A673 (cell line): ENCODE results near the gene ADAT2. TPM values are rescaled to one million over a fixed set of nuclear protein-coding genes. Genes with fewer than 3 reads are reported as not detected.
A peak's percentile ranks its signal among the peaks of the same experiment; 100 is the strongest.

ENCODE experiments used
- BruUV-seq: library from RNA; stranded (reverse); fragments of 400-500 nt; replicated peaks from 2 replicates; lab custom pipeline; 2021; lab: Mats Ljungman, UMichigan
- CTCF ChIA-PET: fragments of 300-600 bp; sonication (Branson Sonifier 250); formaldehyde crosslinking; loops from one replicate; lab custom pipeline; 2022; ENCODE audit warnings: antibody characterized with exemption; lab: Charles Lee
- POLR2A ChIA-PET: fragments of 300-600 bp; sonication (Branson Sonifier 250); formaldehyde crosslinking; loops from one replicate; lab custom pipeline; 2022; ENCODE audit warnings: antibody characterized with exemption; ENCODE audit not compliant: low non-redundant PET; lab: Charles Lee
- DNase-seq: peaks from one replicate; pipeline ENCODE4 v3.0.0-alpha.2; 2015; ENCODE audit warnings: low spot score
- H3K27ac ChIP-seq: fragments of 200-600 bp; sonication (generic); 2 replicates; pipeline ENCODE4 v1.5.1; 2016; ENCODE audit warnings: mixed run types, low read depth, mild to moderate bottlenecking, mixed read lengths, antibody characterized with exemption, low read length; ENCODE audit not compliant: poor library complexity, severe bottlenecking
- H3K27me3 ChIP-seq: fragments of 200-600 bp; sonication (generic); replicated peaks from 2 replicates; pipeline ENCODE4 v1.6.1; 2017; ENCODE audit warnings: mixed run types, low read depth, mild to moderate bottlenecking, mixed read lengths, antibody characterized with exemption, low read length; ENCODE audit not compliant: insufficient read depth, poor library complexity
- H3K36me3 ChIP-seq: fragments of 200-600 bp; sonication (generic); 2 replicates; pipeline ENCODE4 v1.6.1; 2016; ENCODE audit warnings: mixed run types, mild to moderate bottlenecking, mixed read lengths, antibody characterized with exemption, low read length; ENCODE audit not compliant: insufficient read depth, poor library complexity, severe bottlenecking
- H3K4me1 ChIP-seq: fragments of 200-600 bp; sonication (generic); 2 replicates; pipeline ENCODE4 v1.6.1; 2017; ENCODE audit warnings: mixed run types, mild to moderate bottlenecking, mixed read lengths, antibody characterized with exemption, low read length; ENCODE audit not compliant: insufficient read depth, poor library complexity, severe bottlenecking
- H3K4me3 ChIP-seq: fragments of 200-600 bp; sonication (generic); 2 replicates; pipeline ENCODE4 v1.5.1; 2016; ENCODE audit warnings: low read depth, mixed run types, mild to moderate bottlenecking, mixed read lengths, low read length; ENCODE audit not compliant: poor library complexity, severe bottlenecking
- H3K9me3 ChIP-seq: fragments of 200-600 bp; sonication (generic); 2 replicates; pipeline ENCODE4 v1.6.1; 2016; ENCODE audit warnings: mixed run types, low read depth, mild to moderate bottlenecking, mixed read lengths, antibody characterized with exemption, low read length; ENCODE audit not compliant: poor library complexity, severe bottlenecking
- CTCF ChIP-seq: fragments of 300-800, 200-600 bp; sonication (generic); conservative IDR thresholded peaks from 2 replicates; pipeline ENCODE4 v1.5.1; 2017; ENCODE audit warnings: low read depth, mild to moderate bottlenecking, antibody characterized with exemption, low read length, moderate library complexity, mixed read lengths
- EZH2 ChIP-seq: fragments of 200-600 bp; sonication (generic); IDR thresholded peaks from 2 replicates; pipeline ENCODE4 v1.6.1; 2017; ENCODE audit warnings: borderline replicate concordance, low read depth, mild to moderate bottlenecking, mixed read lengths, antibody characterized with exemption, low read length; ENCODE audit not compliant: poor library complexity, severe bottlenecking
- intact Hi-C: fragments of 100-400 bp; cut with micrococcal nuclease; formaldehyde crosslinking; loops from one replicate; pipeline ENCODE4 v1.10.0; 2022; ENCODE audit not compliant: unreplicated experiment
- total RNA-seq: library from RNA; stranded (reverse); gene quantifications from 2 replicates; pipeline ENCODE4 v1.2.3, GENCODE V29; 2021

The ADAT2 gene
- total RNA-seq, 1 experiment from 2014 or later = 9.9 TPM

DNA sequence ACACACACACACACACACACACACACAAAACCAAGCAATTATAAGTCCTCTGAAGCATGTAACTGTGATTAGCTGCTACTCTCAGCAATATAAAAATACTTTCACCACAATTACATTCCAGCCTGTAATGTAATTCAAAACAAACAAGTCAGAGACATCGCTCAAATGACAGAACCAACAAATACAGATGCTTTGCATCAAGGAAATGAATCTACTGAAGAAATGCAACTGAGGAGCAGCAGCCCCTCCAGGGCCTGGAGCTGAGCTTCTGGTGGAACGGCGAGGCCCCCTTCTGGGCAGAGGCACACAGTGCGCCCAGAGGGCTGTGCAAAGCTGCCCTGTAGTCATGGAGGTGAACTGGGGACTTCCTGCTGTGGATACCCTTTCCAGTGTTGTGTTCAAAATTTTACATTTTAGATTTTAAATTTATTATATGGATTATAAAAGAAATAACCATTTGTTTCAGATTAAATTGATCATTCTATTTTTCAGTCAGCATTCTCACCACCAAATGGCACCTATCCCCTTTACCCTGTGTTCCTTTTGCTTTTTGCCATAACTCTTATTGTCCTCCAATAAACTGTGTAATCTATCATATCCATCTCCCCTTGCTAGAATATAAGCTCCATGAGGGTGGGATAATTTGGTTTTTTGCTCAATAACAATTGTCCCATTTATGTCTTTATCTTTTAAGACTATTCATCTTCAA lies 23.2 kb downstream of the ADAT2 start:
- CTCF ChIA-PET = interaction anchor here (0.5 to 1.2 kb wide), 7 partner anchors 13 to 953 kb away, joined by 3 to 11 read pairs (median 3); no protein-coding TSS in a partner anchor
- no peaks in the 10 kb centered on the region for H3K9me3 ChIP-seq
- no peak overlapping the region for H3K4me3 ChIP-seq
- H3K27ac ChIP-seq = no peak overlapping the region
- H3K36me3 ChIP-seq = no peaks in the 10 kb centered on the region
- TF ChIP-seq CTCF = peak; percentile 94
- no peak for TF ChIP-seq EZH2
- intact Hi-C loops = loop anchor here (1.0 to 5.0 kb wide), 4 partner anchors 195 to 953 kb away; no protein-coding TSS in a partner anchor
- POLR2A ChIA-PET = interaction anchor here (0.7 kb wide), 1 partner anchor 11 kb away, joined by 3 read pairs; no protein-coding TSS in a partner anchor
- H3K4me1 ChIP-seq = no peaks in the 10 kb centered on the region
- BruUV-seq = no TSS peak
- peak; percentile 73 for DNase-seq
- no peaks in the 10 kb centered on the region for H3K27me3 ChIP-seq

DNA sequence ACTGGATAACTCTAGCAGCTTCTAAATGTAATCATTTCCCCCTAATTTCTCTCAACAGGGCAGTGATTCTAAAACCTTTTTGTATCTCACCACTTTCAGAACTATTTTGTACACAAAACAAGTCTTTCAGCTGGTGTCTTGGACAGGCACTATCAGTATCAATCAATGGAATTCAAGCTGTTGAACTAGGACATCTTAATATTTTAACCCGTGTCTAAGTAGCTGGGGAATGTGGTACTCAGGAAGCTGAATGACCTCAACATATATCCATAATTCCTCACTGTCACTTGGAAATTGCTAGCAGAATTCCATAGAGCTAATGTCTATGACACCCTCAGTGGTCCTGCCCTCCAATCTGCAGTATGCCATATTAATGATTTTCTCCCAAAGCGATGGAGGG lies 24.5 kb downstream of the ADAT2 start:
- CTCF ChIA-PET = no interaction called here
- no peaks in the 10 kb centered on the region for H3K36me3 ChIP-seq
- H3K27me3 ChIP-seq = no peaks in the 10 kb centered on the region
- BruUV-seq = no TSS peak
- intact Hi-C loops = loop anchor here (2.0 to 5.0 kb wide), 2 partner anchors 194 to 859 kb away; no protein-coding TSS in a partner anchor
- TF ChIP-seq EZH2 (no peak), CTCF (no peak)
- no peak for DNase-seq
- POLR2A ChIA-PET = no interaction called here
- H3K27ac ChIP-seq = no peak overlapping the region
- H3K4me3 ChIP-seq = no peak overlapping the region
- H3K4me1 ChIP-seq = no peaks in the 10 kb centered on the region
- H3K9me3 ChIP-seq = no peaks in the 10 kb centered on the region

DNA sequence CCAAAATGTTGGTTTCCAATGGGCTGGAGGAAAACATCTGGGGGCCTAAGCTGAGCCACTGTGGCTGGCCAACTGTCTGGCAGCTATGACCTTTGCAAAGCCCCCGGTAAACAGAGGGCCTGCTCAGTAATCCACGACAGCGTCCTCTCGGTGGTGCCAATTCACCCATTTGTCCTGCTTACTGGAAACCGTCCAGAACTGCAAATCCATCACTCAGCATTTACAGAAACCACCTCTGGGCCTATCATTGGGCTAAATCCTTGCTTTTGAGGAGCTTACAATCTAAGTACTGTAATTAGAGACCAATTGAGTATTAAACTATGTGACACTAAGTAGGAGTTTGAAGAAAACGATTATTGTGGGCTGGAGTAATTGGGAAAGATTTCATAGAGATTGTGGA lies 31.0 kb downstream of the ADAT2 start:
- DNase-seq = no peak
- Histone ChIP-seq H3K27me3 (no peaks in the 10 kb centered on the region), H3K27ac (no peak overlapping the region), H3K36me3 (no peaks in the 10 kb centered on the region), H3K9me3 (no peaks in the 10 kb centered on the region), H3K4me3 (no peak overlapping the region), H3K4me1 (no peaks in the 10 kb centered on the region)
- intact Hi-C loops = no loop called here
- POLR2A ChIA-PET = interaction anchor here (0.6 kb wide), 1 partner anchor 663 kb away, joined by 3 read pairs; no protein-coding TSS in a partner anchor
- no peak for TF ChIP-seq CTCF
- CTCF ChIA-PET = no interaction called here
- BruUV-seq = no TSS peak
